Body of pancreas (tissue), 4 donors: ENCODE results near the gene ZFAND3.

Experiments used
- CTCF ChIP-seq, 7 experiments: fragments of 450-650 bp in 4 of 7; fragments of 200-600 bp in 3 of 7; sonication (generic) in 3 of 7; IDR thresholded peaks; one replicate each; pipeline ENCODE4 v1.5.1; 2016 to 2019; ENCODE audit warnings: antibody characterized with exemption in 7 of 7
- POLR2A ChIP-seq, 3 donors: fragments of 450-650 bp; IDR thresholded peaks; one replicate each; pipeline ENCODE4 v1.6.1; 2016; ENCODE audit warnings: antibody characterized with exemption in 3 of 3, mild to moderate bottlenecking in 2 of 3

GRCh38 chr6:37967651-37968050 lies 148.1 kb downstream of the ZFAND3 start:
- TF ChIP-seq POLR2A (IDR thresholded peaks at IDR 0.05) (no peak), CTCF (IDR thresholded peaks at IDR 0.05) (no peak)
